HCT116 (cell line): Measurements from ENCODE around the gene CYP24A1. TPM values are rescaled to one million over a fixed set of nuclear protein-coding genes. Genes with fewer than 3 reads are reported as not detected.

ENCODE experiments used
- ATAC-seq: fragments of 200-7000 bp; cut with Tn5 transposase; 2 replicates; pipeline ENCODE4 v1.9.1; 2020; ENCODE audit warnings: mild to moderate bottlenecking, moderate library complexity
- BruUV-seq: library from RNA; stranded (reverse); fragments of 400-500 nt; replicated peaks from 2 replicates; lab custom pipeline; 2021; lab: Mats Ljungman, UMichigan
- CTCF ChIA-PET: fragments of 300-600 bp; sonication (Branson Sonifier 250); formaldehyde crosslinking; loops from one replicate; lab custom pipeline; 2021; ENCODE audit warnings: antibody characterized with exemption; lab: Charles Lee
- POLR2A ChIA-PET: fragments of 300-600, 350-600 bp; sonication (Branson Sonifier 250); formaldehyde crosslinking; loops from one replicate; lab custom pipeline; 2021; ENCODE audit warnings: antibody characterized with exemption; lab: Charles Lee
- RAD21 ChIA-PET, 2 experiments: fragments of 300-600 bp; sonication (Branson Sonifier 250); formaldehyde crosslinking; loops; one replicate each; lab custom pipeline; 2023; ENCODE audit warnings: low total read pairs in 2 of 2; ENCODE audit not compliant: uncharacterized antibody in 2 of 2, unreplicated experiment in 2 of 2, low non-redundant PET in 1 of 2; lab: Charles Lee
- DNase-seq: peaks from one replicate; pipeline ENCODE4 v3.0.0-alpha.2; 2010; ENCODE audit warnings: low read depth, low spot score
- H2AFZ ChIP-seq: fragments of 200-600 bp; shearing (Covaris generic), sonication (generic); 2 replicates; pipeline ENCODE4 v1.6.1; 2017; ENCODE audit warnings: low read depth, mixed run types, mixed read lengths, antibody characterized with exemption, low read length; ENCODE audit not compliant: poor library complexity, severe bottlenecking
- H3K27ac ChIP-seq: 2 replicates; pipeline ENCODE4 v1.5.1; 2012; ENCODE audit warnings: low read depth, low read length
- H3K27me3 ChIP-seq: fragments of 200-600 bp; sonication (generic); 2 replicates; pipeline ENCODE4 v1.6.1; 2016; ENCODE audit warnings: mixed run types, low read length, mixed read lengths; ENCODE audit not compliant: insufficient read depth
- H3K36me3 ChIP-seq, 2 experiments: fragments of 200-500 bp in 1 of 2; fragments of 200-600 bp in 1 of 2; sonication (Bioruptor generic) in 1 of 2; sonication (generic) in 1 of 2; 2 replicates each; pipeline versions ENCODE4 v1.5.1 to v1.6.1; 2014 to 2016; ENCODE audit warnings: low read length in 2 of 2, inconsistent platforms in 1 of 2, mixed read lengths in 1 of 2, mixed run types in 1 of 2; ENCODE audit not compliant: insufficient read depth in 2 of 2, control insufficient read depth in 1 of 2
- H3K4me1 ChIP-seq, 2 experiments: fragments of 200-600 bp in 1 of 2; sonication (generic) in 1 of 2; 2 replicates each; pipeline versions ENCODE4 v1.5.1 to v1.6.1; 2012 to 2017; ENCODE audit warnings: low read length in 2 of 2, inconsistent platforms in 1 of 2, mild to moderate bottlenecking in 1 of 2, mixed read lengths in 1 of 2, mixed run types in 1 of 2, moderate library complexity in 1 of 2; ENCODE audit not compliant: insufficient read depth in 2 of 2, control insufficient read depth in 1 of 2
- H3K4me2 ChIP-seq: fragments of 200-600 bp; sonication (generic); 2 replicates; pipeline ENCODE4 v1.6.1; 2017; ENCODE audit warnings: mixed run types, low read length, mixed read lengths
- H3K4me3 ChIP-seq, 2 experiments: fragments of 200-600 bp in 1 of 2; sonication (generic) in 1 of 2; replicated peaks in 1 of 2; 2 replicates each; pipeline ENCODE4 v1.5.1; 2011 to 2016; ENCODE audit warnings: low read length in 2 of 2, control low read depth in 1 of 2, low read depth in 1 of 2, mild to moderate bottlenecking in 1 of 2, mixed read lengths in 1 of 2, mixed run types in 1 of 2
- H3K79me2 ChIP-seq: fragments of 200-600 bp; sonication (generic); 2 replicates; pipeline ENCODE4 v1.6.1; 2017; ENCODE audit warnings: mild to moderate bottlenecking, mixed run types, low read length, moderate library complexity, mixed read lengths; ENCODE audit not compliant: insufficient read depth
- H3K9ac ChIP-seq: fragments of 200-600 bp; sonication (generic); 2 replicates; pipeline ENCODE4 v1.6.1; 2016; ENCODE audit warnings: low read length, mixed read lengths
- H3K9me2 ChIP-seq: fragments of 200-600 bp; sonication (generic), shearing (Covaris generic); 2 replicates; pipeline ENCODE4 v1.6.1; 2017; ENCODE audit warnings: mixed run types, mild to moderate bottlenecking, moderate library complexity; ENCODE audit not compliant: insufficient read depth
- H3K9me3 ChIP-seq, 2 experiments: fragments of 200-500 bp in 1 of 2; fragments of 200-600 bp in 1 of 2; sonication (Bioruptor generic) in 1 of 2; sonication (generic) in 1 of 2; 2 replicates each; pipeline ENCODE4 v1.6.1; 2014 to 2017; ENCODE audit warnings: low read length in 2 of 2, mixed read lengths in 2 of 2, inconsistent platforms in 1 of 2, low read depth in 1 of 2, mild to moderate bottlenecking in 1 of 2, mixed run types in 1 of 2, moderate library complexity in 1 of 2; ENCODE audit not compliant: control insufficient read depth in 1 of 2, insufficient read depth in 1 of 2
- H4K20me1 ChIP-seq: fragments of 200-600 bp; sonication (generic), shearing (Covaris generic); 2 replicates; pipeline ENCODE4 v1.6.1; 2017; ENCODE audit warnings: mixed run types, mild to moderate bottlenecking, moderate library complexity; ENCODE audit not compliant: insufficient read depth
- CBX3 ChIP-seq: IDR thresholded peaks from 2 replicates; pipeline ENCODE4 v1.6.1; 2012; ENCODE audit warnings: low read depth
- CEBPB ChIP-seq: IDR thresholded peaks from 2 replicates; pipeline ENCODE4 v1.6.1; 2012; ENCODE audit warnings: low read depth
- ELF1 ChIP-seq: IDR thresholded peaks from 2 replicates; pipeline ENCODE4 v1.6.1; 2012; ENCODE audit warnings: low read depth, borderline replicate concordance
- EZH2 ChIP-seq: fragments of 200-600 bp; sonication (generic); IDR thresholded peaks from 2 replicates; pipeline ENCODE4 v1.6.1; 2017; ENCODE audit warnings: antibody characterized with exemption, mixed run types
- POLR2A ChIP-seq: IDR thresholded peaks from 2 replicates; pipeline ENCODE4 v1.7.0; 2011; ENCODE audit warnings: borderline replicate concordance; ENCODE audit not compliant: insufficient read depth, insufficient read length; ENCODE audit errors: extremely low read depth
- POLR2AphosphoS5 ChIP-seq: IDR thresholded peaks from 2 replicates; pipeline ENCODE4 v1.6.1; 2011; ENCODE audit warnings: mild to moderate bottlenecking, low read depth, low read length, moderate library complexity
- RAD21 ChIP-seq: IDR thresholded peaks from 2 replicates; pipeline ENCODE4 v1.6.1; 2012; ENCODE audit warnings: low read depth, mild to moderate bottlenecking
- REST ChIP-seq: IDR thresholded peaks from 2 replicates; pipeline ENCODE4 v1.6.1; 2012; ENCODE audit warnings: low read depth
- SIN3A ChIP-seq: IDR thresholded peaks from 2 replicates; pipeline ENCODE4 v1.6.1; 2012; ENCODE audit warnings: low read depth
- SP1 ChIP-seq: IDR thresholded peaks from 2 replicates; pipeline ENCODE4 v1.6.1; 2012; ENCODE audit warnings: low read depth
- SRF ChIP-seq: IDR thresholded peaks from 2 replicates; pipeline ENCODE4 v1.6.1; 2012; ENCODE audit warnings: low read depth
- ZFX ChIP-seq: fragments of 450-650 bp; IDR thresholded peaks from 2 replicates; pipeline ENCODE4 v1.6.1; 2017
- ZNF274 ChIP-seq: fragments of 200-500 bp; sonication (Bioruptor generic); IDR thresholded peaks from 2 replicates; pipeline ENCODE4 v1.6.1; 2014; ENCODE audit warnings: mild to moderate bottlenecking, low read depth, low read length, inconsistent platforms
- intact Hi-C: fragments of 100-400 bp; cut with micrococcal nuclease; formaldehyde crosslinking; loops from 2 replicates; pipeline ENCODE4 v1.10.0; 2022
- total RNA-seq: library from RNA; stranded (reverse); gene quantifications from one replicate; pipeline ENCODE4 v1.2.1, GENCODE V29; 2021; ENCODE audit not compliant: unreplicated experiment
- TF ChIP-seq, protein P1 (sequence below): IDR thresholded peaks from 2 replicates; pipeline ENCODE4 v1.6.1; 2011; ENCODE audit warnings: mild to moderate bottlenecking, low read length, moderate library complexity; ENCODE audit not compliant: insufficient replicate concordance; ENCODE audit errors: extremely low read depth
- TF ChIP-seq, protein P2 (sequence below): IDR thresholded peaks from 2 replicates; pipeline ENCODE4 v1.6.1; 2012

Gene CYP24A1
- total RNA-seq, 1 experiment from 2014 or later = 267 TPM

- CTCF ChIA-PET = interaction anchor here (1.0 to 2.8 kb wide), 11 partner anchors 9 to 450 kb away, joined by 3 to 9 read pairs (median 4); no protein-coding TSS in a partner anchor
- RAD21 ChIA-PET = no interaction called here
- intact Hi-C loops = no loop called here
- Histone ChIP-seq H3K4me2 (peak overlapping the region; percentile 91), H3K27ac (peak overlapping the region; percentile 91), H3K4me1 (peaks cover 7 to 18% of the 10 kb centered on the region in 2 experiments; a peak in 3 of 4 replicates), H3K27me3 (no peaks in the 10 kb centered on the region)
- TF ChIP-seq ZFX (no peak; the same call in 1 of the 2 replicates), SP1 (no peak), EZH2 (no peak), ELF1 (no peak), CBX3 (no peak), CEBPB (no peak), REST (no peak), RAD21 (no peak), ZNF274 (no peak), SIN3A (no peak), POLR2AphosphoS5 (no peak), SRF (no peak), POLR2A (no peak)
- TF ChIP-seq, protein P1, sequence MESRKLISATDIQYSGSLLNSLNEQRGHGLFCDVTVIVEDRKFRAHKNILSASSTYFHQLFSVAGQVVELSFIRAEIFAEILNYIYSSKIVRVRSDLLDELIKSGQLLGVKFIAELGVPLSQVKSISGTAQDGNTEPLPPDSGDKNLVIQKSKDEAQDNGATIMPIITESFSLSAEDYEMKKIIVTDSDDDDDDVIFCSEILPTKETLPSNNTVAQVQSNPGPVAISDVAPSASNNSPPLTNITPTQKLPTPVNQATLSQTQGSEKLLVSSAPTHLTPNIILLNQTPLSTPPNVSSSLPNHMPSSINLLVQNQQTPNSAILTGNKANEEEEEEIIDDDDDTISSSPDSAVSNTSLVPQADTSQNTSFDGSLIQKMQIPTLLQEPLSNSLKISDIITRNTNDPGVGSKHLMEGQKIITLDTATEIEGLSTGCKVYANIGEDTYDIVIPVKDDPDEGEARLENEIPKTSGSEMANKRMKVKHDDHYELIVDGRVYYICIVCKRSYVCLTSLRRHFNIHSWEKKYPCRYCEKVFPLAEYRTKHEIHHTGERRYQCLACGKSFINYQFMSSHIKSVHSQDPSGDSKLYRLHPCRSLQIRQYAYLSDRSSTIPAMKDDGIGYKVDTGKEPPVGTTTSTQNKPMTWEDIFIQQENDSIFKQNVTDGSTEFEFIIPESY = no peak
- TF ChIP-seq, protein P2, sequence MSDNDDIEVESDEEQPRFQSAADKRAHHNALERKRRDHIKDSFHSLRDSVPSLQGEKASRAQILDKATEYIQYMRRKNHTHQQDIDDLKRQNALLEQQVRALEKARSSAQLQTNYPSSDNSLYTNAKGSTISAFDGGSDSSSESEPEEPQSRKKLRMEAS = no peak
- TF ChIP-seq, all 23 proteins: peak for 0
- POLR2A ChIA-PET = no interaction called here
- peak overlapping the region; percentile 86 to 90 for H3K4me3 ChIP-seq
- peak overlapping the region; percentile 87 for H3K9ac ChIP-seq
- H4K20me1 ChIP-seq = no peaks in the 10 kb centered on the region
- ATAC-seq (peak; percentile 14), DNase-seq (no peak)
- H3K9me3 ChIP-seq = no peaks in the 10 kb centered on the region
- H2AFZ ChIP-seq = no peak overlapping the region
- peaks cover 56% of the 10 kb centered on the region for H3K79me2 ChIP-seq
- BruUV-seq = no TSS peak
- H3K9me2 ChIP-seq = no peaks in the 10 kb centered on the region
- H3K36me3 ChIP-seq = peaks cover 0 to 4% of the 10 kb centered on the region in 2 experiments; a peak in 2 of 4 replicates
These were observed 34.9 kb upstream of the CYP24A1 start for GRCh38 chr20:54208548-54209176.
